ENCODE measurements around the gene TMEM141.
"Not testable (repeated sequence)": the region's sequence is repeated elsewhere in the genome, so short reads cannot be mapped to it uniquely, and the experiment has no call there.

DNA sequence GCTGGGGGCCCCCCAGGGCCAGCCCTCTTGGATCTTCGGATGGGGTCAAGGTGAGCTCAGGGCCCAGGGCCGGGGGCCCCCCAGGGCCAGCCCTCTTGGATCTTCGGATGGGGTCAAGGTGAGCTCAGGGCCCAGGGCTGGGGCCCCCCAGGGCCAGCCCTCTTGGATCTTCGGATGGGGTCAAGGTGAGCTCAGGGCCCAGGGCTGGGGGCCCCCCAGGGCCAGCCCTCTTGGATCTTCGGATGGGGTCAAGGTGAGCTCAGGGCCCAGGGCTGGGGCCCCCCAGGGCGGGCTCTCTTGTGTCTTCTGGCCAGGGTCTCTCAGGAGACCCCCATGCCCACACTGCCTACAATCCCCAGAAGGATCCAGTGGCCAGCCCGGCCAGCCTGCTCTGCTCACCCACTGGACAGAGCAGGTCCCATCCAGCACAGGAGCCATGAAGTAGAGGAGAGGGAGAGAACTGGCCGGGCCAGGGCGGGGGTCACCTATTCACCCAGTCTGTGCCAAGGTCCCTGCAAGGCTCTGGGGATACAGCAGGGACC, 11.9 kb downstream of the TMEM141 start:
- TF ChIP-seq EP300 (conservative IDR thresholded peaks at IDR 0.05; ENCODE audit: poor library complexity, severe bottlenecking): not testable (repeated sequence)
- TF ChIP-seq, protein P1, sequence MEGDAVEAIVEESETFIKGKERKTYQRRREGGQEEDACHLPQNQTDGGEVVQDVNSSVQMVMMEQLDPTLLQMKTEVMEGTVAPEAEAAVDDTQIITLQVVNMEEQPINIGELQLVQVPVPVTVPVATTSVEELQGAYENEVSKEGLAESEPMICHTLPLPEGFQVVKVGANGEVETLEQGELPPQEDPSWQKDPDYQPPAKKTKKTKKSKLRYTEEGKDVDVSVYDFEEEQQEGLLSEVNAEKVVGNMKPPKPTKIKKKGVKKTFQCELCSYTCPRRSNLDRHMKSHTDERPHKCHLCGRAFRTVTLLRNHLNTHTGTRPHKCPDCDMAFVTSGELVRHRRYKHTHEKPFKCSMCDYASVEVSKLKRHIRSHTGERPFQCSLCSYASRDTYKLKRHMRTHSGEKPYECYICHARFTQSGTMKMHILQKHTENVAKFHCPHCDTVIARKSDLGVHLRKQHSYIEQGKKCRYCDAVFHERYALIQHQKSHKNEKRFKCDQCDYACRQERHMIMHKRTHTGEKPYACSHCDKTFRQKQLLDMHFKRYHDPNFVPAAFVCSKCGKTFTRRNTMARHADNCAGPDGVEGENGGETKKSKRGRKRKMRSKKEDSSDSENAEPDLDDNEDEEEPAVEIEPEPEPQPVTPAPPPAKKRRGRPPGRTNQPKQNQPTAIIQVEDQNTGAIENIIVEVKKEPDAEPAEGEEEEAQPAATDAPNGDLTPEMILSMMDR (IDR thresholded peaks at IDR 0.05; ENCODE audit: poor library complexity, severe bottlenecking): not testable (repeated sequence)
